A673 (cell line): ENCODE measurements around the gene PUM1. TPM values are rescaled to one million over a fixed set of nuclear protein-coding genes. Genes with fewer than 3 reads are reported as not detected.

ENCODE experiments used
- BruUV-seq: library from RNA; stranded (reverse); fragments of 400-500 nt; replicated peaks from 2 replicates; lab custom pipeline; 2021; lab: Mats Ljungman, UMichigan
- CTCF ChIA-PET: fragments of 300-600 bp; sonication (Branson Sonifier 250); formaldehyde crosslinking; loops from one replicate; lab custom pipeline; 2022; ENCODE audit warnings: antibody characterized with exemption; lab: Charles Lee
- POLR2A ChIA-PET: fragments of 300-600 bp; sonication (Branson Sonifier 250); formaldehyde crosslinking; loops from one replicate; lab custom pipeline; 2022; ENCODE audit warnings: antibody characterized with exemption; ENCODE audit not compliant: low non-redundant PET; lab: Charles Lee
- DNase-seq: peaks from one replicate; pipeline ENCODE4 v3.0.0-alpha.2; 2015; ENCODE audit warnings: low spot score
- H3K27ac ChIP-seq: fragments of 200-600 bp; sonication (generic); 2 replicates; pipeline ENCODE4 v1.5.1; 2016; ENCODE audit warnings: mixed run types, low read depth, mild to moderate bottlenecking, mixed read lengths, antibody characterized with exemption, low read length; ENCODE audit not compliant: poor library complexity, severe bottlenecking
- H3K27me3 ChIP-seq: fragments of 200-600 bp; sonication (generic); replicated peaks from 2 replicates; pipeline ENCODE4 v1.6.1; 2017; ENCODE audit warnings: mixed run types, low read depth, mild to moderate bottlenecking, mixed read lengths, antibody characterized with exemption, low read length; ENCODE audit not compliant: insufficient read depth, poor library complexity
- H3K36me3 ChIP-seq: fragments of 200-600 bp; sonication (generic); 2 replicates; pipeline ENCODE4 v1.6.1; 2016; ENCODE audit warnings: mixed run types, mild to moderate bottlenecking, mixed read lengths, antibody characterized with exemption, low read length; ENCODE audit not compliant: insufficient read depth, poor library complexity, severe bottlenecking
- H3K4me1 ChIP-seq: fragments of 200-600 bp; sonication (generic); 2 replicates; pipeline ENCODE4 v1.6.1; 2017; ENCODE audit warnings: mixed run types, mild to moderate bottlenecking, mixed read lengths, antibody characterized with exemption, low read length; ENCODE audit not compliant: insufficient read depth, poor library complexity, severe bottlenecking
- H3K4me3 ChIP-seq: fragments of 200-600 bp; sonication (generic); 2 replicates; pipeline ENCODE4 v1.5.1; 2016; ENCODE audit warnings: low read depth, mixed run types, mild to moderate bottlenecking, mixed read lengths, low read length; ENCODE audit not compliant: poor library complexity, severe bottlenecking
- H3K9me3 ChIP-seq: fragments of 200-600 bp; sonication (generic); 2 replicates; pipeline ENCODE4 v1.6.1; 2016; ENCODE audit warnings: mixed run types, low read depth, mild to moderate bottlenecking, mixed read lengths, antibody characterized with exemption, low read length; ENCODE audit not compliant: poor library complexity, severe bottlenecking
- EZH2 ChIP-seq: fragments of 200-600 bp; sonication (generic); IDR thresholded peaks from 2 replicates; pipeline ENCODE4 v1.6.1; 2017; ENCODE audit warnings: borderline replicate concordance, low read depth, mild to moderate bottlenecking, mixed read lengths, antibody characterized with exemption, low read length; ENCODE audit not compliant: poor library complexity, severe bottlenecking
- intact Hi-C: fragments of 100-400 bp; cut with micrococcal nuclease; formaldehyde crosslinking; loops from one replicate; pipeline ENCODE4 v1.10.0; 2022; ENCODE audit not compliant: unreplicated experiment
- total RNA-seq: library from RNA; stranded (reverse); gene quantifications from 2 replicates; pipeline ENCODE4 v1.2.3, GENCODE V29; 2021
- TF ChIP-seq, protein P1 (sequence below): fragments of 300-800, 200-600 bp; sonication (generic); conservative IDR thresholded peaks from 2 replicates; pipeline ENCODE4 v1.5.1; 2017; ENCODE audit warnings: low read depth, mild to moderate bottlenecking, antibody characterized with exemption, low read length, moderate library complexity, mixed read lengths

The PUM1 gene
- total RNA-seq, 1 experiment from 2014 or later: 138 TPM

DNA sequence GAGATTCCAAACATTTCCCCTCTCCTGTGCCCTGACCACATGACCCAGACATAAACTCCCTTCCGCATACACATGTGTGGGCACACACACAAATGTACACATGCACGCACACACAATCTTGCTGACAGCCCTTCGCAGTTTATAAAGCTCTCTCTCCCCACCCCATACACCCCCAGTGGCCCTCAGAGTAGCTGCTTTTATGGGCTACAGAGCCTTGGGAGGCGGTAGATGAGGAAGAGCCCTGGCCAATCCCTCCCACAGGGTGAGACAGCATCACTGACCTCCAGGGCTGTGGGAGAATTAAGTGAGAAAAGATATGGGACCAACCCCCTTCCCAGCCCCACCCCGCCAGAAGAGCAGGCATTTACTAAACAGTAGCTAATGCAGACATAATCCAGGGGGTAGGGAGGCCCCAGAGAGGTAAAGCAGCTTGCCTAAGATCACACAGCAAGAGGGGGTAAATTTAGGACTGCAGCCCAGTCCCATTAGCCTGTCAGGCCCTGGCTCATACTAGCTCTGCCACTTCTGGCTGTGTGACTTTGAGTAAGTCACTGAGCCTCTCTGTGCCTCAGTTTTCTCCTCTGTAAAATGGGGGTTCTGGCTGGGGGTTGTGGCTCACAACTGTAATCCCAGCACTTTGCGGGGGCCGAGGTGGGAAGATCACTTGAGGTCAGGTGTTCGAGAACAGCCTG, 162.0 kb downstream of the PUM1 start:
- H3K36me3 ChIP-seq: no peaks in the 10 kb centered on the region
- TF ChIP-seq, protein P1, sequence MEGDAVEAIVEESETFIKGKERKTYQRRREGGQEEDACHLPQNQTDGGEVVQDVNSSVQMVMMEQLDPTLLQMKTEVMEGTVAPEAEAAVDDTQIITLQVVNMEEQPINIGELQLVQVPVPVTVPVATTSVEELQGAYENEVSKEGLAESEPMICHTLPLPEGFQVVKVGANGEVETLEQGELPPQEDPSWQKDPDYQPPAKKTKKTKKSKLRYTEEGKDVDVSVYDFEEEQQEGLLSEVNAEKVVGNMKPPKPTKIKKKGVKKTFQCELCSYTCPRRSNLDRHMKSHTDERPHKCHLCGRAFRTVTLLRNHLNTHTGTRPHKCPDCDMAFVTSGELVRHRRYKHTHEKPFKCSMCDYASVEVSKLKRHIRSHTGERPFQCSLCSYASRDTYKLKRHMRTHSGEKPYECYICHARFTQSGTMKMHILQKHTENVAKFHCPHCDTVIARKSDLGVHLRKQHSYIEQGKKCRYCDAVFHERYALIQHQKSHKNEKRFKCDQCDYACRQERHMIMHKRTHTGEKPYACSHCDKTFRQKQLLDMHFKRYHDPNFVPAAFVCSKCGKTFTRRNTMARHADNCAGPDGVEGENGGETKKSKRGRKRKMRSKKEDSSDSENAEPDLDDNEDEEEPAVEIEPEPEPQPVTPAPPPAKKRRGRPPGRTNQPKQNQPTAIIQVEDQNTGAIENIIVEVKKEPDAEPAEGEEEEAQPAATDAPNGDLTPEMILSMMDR: no peak
- TF ChIP-seq EZH2: no peak
- no TSS peak for BruUV-seq
- ChIA-PET POLR2A (no interaction called here), CTCF (no interaction called here)
- no peak overlapping the region for H3K4me3 ChIP-seq
- H3K4me1 ChIP-seq: no peaks in the 10 kb centered on the region
- DNase-seq: no peak
- no peak overlapping the region for H3K27ac ChIP-seq
- intact Hi-C loops: no loop called here
- no peaks in the 10 kb centered on the region for H3K9me3 ChIP-seq
- H3K27me3 ChIP-seq: peaks cover 12% of the 10 kb centered on the region

DNA sequence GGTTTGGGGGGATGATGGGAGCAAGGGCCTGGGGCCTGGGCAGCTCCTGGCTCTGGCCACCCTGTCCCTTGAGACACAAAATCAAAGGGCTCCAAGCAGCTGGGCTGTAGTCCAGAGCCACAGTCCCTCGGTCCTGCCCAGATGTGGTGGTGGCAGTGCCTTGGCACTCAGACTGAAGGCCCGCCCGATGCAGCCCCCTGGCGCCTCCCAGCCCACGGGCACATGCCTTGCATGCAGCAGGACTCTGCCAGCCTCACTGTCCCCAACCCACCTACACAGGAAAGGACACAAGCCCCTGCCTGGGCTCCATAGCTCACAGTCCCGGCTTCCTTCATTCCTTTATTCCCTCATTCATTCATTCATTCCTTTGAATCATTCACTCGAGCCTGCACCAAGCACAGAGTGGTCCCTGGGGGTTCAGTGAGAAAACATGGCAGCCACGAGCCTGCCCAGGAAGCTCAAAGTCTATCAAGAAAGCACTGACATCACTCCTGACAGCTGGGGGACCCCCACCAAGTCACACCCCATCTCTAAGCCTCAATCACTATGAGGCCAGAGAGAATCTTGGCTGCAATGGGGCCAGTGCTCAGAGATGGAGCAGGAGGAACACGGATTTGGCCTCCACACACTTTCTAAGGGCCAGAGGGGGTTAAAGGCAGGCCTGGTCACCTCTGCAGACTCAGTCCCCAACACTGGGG, 162.8 kb downstream of the PUM1 start:
- BruUV-seq: no TSS peak
- no peak overlapping the region for H3K4me3 ChIP-seq
- TF ChIP-seq, protein P1: no peak
- no peak for TF ChIP-seq EZH2
- no peak for DNase-seq
- peaks cover 9% of the 10 kb centered on the region for H3K27me3 ChIP-seq
- H3K4me1 ChIP-seq: no peaks in the 10 kb centered on the region
- no peaks in the 10 kb centered on the region for H3K36me3 ChIP-seq
- ChIA-PET CTCF (no interaction called here), POLR2A (no interaction called here)
- no peak overlapping the region for H3K27ac ChIP-seq
- no peaks in the 10 kb centered on the region for H3K9me3 ChIP-seq
- intact Hi-C loops: no loop called here

DNA sequence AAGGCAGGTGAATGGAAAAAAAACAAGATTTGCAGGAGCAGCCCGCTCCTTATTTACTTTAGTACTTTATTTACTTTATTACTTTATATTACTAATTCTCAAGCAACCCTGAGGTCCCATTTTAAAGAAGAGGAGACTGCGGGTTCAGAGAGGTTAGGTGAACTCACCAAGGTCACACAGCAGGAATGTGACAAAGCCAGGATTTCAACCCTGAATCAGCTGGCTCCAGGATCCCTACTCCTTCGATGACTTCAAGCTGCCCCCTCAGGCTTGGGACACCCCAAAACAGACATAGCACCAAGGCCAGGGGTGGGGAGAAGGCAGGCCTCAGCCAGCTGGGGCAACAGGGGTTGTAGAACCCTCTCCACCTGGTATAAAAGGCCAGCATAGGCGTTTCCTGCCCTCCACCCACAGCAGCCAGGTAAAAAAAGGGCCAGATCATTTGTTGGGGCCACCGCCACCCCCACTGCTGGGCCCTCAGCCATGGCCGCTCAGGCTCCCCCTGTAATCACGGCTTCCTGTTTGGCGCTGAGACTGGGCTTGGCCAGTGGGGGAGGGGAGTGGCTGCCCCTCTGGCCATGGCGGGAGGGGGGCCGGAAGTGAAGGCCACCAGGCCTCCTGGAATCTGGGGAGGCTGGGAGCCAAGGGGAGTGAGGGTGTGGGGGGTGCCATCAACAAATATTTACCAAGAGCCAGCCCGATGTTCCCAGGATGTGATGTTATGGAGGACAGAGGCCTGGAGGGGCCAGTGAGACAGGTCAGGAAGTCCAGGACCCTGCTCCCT, 163.5 kb downstream of the PUM1 start:
- DNase-seq: no peak
- no TSS peak for BruUV-seq
- H3K27me3 ChIP-seq: peaks cover 1% of the 10 kb centered on the region
- H3K27ac ChIP-seq: no peak overlapping the region
- intact Hi-C loops: no loop called here
- no peaks in the 10 kb centered on the region for H3K9me3 ChIP-seq
- no peaks in the 10 kb centered on the region for H3K4me1 ChIP-seq
- ChIA-PET POLR2A (no interaction called here), CTCF (no interaction called here)
- no peaks in the 10 kb centered on the region for H3K36me3 ChIP-seq
- no peak overlapping the region for H3K4me3 ChIP-seq
- no peak for TF ChIP-seq EZH2
- TF ChIP-seq, protein P1: no peak
